Stimulated activated CD8-positive, alpha-beta memory T cell treated with anti-CD3 and anti-CD28 coated beads, Interleukin-4, amount 100 ng/mL, for 4 hours (primary cell): ENCODE measurements around the gene OR4D9.
"Not testable (repeated sequence)": the region's sequence is repeated elsewhere in the genome, so short reads cannot be mapped to it uniquely, and the experiment has no call there.

Experiments used
- DNase-seq, 2 donors: peaks; one replicate each; pipeline ENCODE4 v3.0.0-alpha.2; 2020; ENCODE audit warnings: low read depth in 2 of 2, low spot score in 1 of 2

The OR4D9 gene

DNA sequence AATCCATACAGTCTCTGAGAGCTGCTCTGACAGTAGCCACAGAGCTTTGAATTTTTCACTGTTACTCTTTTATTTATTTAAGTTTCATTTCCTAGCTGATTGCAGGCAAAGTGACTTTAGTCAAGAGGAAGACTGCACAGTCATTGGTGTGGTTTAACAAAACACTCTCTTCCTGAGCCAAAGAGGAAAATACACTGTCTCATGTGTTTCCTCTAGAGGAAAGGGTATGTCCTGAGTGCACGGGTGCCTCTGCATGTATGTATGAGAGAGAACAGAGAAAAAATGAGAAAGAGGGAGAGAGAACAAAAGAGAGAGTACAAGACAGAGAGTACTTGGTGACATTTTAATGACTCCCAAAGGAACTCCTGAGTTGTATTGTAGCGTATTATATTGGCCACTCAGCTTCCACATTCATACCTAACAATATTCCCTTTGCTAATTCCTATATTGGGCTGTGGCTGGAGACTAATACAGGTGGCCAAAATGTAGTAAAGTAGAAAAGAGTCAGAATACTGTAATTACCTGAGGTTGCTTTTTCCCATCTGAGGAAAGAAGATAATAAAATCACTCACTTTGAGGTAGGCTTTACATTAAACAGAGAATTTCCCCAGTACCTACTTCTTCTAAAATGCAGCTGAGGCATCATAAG lies at the start of gene OR4D9:
Gene OR4D9, plus strand, starts transcription at position 599 of the 649 bp plus-strand sequence. CDS start 3,374 bp downstream, outside the sequence.
- DNase-seq, result no peak

DNA sequence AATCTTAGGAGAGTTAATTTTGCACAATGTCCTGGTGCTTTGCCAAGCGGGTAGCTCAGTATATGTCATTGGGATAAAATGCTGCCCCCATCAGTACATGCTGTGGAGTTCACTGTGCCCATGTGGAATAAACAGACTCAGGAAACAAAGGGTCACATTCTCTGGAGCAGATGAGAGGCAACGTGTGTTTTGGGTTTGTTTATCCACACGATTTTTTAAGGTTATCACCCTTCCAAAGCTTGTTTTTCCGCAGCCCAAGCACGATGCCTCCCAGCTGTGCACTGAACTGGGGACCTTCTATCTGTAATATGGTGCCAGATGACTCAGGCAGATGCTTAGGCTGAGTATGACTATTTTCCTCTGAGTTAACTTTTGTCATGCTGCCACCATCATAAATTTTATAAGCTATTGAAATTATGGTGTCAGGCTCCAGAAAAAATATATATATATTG lies 48.1 kb upstream of the OR4D9 start:
- no peak for DNase-seq

DNA sequence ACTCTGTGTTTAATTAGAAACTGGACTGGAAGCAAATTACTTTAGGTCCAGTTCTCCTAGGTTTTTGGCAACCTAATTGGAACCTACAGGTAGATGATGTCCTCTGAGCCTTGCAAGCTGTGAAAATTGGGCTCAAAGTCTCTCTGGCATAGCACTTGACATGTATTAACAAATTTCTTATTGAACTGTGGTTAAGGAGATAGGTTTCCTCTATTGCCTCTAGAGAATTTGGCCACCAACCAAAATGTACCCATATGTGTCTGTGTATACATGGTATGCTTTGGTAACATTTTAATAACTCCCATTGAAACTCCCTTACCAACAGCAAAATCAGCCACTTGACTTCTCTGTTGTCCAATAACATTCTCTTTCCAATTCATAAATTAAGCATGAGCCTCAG lies 38.3 kb upstream of the OR4D9 start, which contains the start of gene OR4D10:
Gene OR4D10, plus strand, starts transcription at position 301 of the 400 bp plus-strand sequence. CDS start 4,115 bp downstream, outside the sequence.
- no peak for DNase-seq

DNA sequence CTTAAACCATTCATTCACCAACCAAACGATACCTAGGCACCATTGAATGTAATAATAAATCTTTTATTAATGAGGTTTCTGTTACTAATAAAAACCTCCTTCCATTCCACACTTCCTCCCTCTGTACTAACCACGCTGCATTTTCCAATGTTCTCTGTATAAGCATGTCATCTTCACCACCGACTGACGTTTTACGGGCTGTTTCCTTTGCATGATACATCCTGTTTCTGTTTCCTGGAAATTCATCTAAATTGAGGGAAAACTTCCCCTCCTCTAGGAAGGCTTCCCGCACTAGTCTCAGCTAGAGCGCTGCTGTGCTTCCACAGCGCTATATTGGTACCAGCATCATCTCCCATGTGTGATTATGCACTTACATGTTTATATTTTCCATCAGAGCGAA lies 36.2 kb upstream of the OR4D9 start:
- no peak for DNase-seq

DNA sequence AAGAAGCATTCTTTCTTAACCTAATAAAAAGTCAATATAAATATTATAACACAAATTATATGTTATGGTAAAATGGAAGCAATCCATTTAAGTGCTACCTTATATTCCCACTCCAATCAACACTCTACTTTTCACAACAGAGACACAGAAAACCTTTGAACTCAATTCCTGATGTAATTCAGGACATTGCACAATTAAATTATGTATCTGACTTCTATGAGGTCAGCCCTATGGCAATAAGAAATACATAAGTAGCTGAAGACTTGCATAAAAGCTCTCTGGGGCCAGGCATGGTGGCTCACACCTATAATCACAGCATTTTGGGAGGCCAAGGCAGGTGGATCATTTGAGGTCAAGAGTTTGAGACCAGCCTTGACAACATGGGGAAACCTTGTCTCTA lies 31.4 kb upstream of the OR4D9 start:
- DNase-seq, result no peak

DNA sequence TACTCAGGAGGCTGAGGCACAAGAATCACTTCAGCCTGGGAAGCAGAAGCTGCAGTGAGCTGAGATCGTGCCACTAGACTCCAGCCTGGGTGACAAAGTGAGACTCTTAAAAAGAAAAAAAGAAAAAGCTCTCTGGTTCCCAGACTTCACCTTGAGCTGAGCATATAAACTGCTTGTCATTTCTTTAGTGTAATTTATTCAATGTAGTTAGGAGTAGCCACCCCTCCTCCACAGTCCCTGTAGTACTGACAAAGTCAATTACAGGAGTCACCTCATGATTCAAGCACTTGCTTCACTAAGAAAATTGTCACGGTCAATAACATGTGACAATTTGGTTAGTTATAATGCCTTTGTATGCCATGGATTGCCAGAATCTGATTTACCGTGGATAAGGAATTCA lies 31.0 kb upstream of the OR4D9 start:
- DNase-seq, result no peak

DNA sequence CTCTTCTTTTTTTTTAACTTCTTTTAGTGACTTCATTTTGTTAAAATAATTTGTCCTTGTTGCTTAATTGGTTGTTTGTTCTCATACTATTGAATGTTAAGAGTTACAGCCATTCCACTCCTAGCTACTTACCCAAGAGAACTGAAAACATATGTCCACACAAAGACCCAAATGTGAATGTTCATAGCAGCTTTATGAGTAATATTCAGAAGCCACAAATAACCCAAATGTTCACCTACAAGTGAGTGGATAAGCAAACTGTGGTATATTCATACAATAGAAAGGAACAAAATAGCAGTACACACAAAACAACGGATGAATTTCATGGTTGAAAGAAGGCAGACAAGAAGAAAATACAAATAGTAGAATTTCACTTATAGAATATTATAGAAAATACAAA lies 9.4 kb upstream of the OR4D9 start:
- DNase-seq, result no peak

DNA sequence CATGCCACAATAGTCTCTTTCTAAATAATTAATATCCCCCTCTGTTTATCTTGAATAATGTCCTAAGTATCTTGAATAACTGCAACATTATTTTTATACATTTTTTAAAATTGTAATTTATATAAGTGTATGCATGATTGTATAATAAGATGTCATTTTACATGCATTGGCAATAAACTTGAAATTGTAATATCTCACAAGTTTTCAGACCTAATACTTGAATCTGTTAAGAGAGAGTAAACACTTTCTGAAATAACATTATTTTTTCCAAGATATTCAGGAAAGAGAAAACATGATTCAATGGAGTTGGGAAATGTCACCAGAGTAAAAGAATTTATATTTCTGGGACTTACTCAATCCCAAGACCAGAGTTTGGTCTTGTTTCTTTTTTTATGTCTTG lies 8.1 kb upstream of the OR4D9 start, which contains the start of gene OR4D11:
Gene OR4D11, plus strand, starts transcription at position 301 of the 400 bp plus-strand sequence. Its CDS starts 0 bp downstream, at position 301.
- no peak for DNase-seq

DNA sequence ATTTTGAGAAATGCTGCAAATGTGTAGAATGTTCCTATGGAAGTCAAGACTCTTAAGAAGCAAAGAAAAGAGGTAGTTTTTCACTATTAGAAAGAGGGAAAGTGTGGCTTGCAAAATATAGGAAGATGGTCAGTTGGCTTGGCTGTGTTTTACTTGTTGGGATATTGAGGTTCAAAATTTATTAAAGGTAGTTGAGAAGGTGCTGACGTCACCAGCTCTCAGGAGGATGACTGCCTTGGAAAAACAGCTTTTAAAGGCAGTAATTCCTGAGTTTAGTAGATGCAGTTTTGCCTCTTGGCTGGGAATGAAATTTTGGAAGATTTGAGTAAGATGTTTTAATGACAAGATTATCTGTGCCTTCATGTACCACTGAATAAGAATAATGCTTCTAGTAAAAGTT lies 336 bp downstream of the OR4D9 start:
- no peak for DNase-seq

DNA sequence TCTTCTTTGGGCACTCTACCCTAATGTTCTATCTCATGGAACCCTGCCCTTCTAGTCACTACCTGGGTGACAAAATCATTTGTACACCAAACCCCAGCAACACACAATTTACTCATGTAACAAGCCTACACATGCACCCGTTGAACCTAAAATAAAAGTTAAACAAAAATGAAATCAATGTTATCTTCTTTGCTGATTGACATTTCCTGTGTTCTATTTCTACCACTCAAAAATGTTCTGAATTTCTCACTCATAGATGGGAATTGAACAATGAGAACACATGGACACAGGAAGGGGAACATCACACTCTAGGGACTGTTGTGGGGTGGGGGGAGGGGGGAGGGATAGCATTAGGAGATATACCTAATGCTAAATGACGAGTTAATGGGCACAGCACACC lies 8.8 kb downstream of the OR4D9 start:
- not testable (repeated sequence) for DNase-seq

DNA sequence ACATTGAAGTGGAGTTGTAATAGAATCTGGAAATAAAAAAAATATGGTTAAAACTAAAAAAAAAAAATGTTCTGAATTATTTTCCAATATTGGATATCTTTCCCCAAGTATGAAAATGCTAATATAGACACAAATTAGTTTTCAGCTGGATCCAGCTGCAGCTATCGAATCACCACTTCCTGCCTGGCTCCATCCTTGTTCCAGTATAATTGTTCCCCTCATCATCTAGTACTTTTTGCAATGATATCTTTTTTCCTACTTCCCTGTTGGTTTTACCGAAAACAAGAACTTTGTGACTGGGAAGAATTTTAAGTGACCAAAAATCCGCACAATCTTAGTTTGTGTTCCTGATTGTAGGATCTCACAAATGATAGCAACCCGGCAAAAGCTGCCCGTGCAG lies 9.4 kb downstream of the OR4D9 start:
- DNase-seq, result no peak

DNA sequence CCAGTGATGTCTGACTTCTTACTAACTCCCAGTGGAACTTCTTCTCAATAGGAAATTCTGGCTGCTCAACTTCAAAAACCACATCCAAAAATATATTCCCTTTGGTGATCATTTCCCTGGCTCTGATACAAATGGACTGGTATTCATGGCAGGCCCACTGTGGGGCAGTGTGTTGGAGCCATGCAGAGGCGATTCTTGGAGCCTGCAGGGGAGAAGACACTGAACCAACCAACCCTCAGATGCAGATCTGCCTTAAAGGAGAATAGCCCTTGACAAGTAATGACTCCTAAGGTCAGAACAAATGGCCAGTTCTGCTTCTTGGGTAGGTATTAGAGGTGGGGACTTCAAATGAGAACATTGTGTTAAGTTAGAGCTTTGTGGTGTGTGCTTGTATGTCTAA lies 12.2 kb downstream of the OR4D9 start:
- DNase-seq, result no peak

DNA sequence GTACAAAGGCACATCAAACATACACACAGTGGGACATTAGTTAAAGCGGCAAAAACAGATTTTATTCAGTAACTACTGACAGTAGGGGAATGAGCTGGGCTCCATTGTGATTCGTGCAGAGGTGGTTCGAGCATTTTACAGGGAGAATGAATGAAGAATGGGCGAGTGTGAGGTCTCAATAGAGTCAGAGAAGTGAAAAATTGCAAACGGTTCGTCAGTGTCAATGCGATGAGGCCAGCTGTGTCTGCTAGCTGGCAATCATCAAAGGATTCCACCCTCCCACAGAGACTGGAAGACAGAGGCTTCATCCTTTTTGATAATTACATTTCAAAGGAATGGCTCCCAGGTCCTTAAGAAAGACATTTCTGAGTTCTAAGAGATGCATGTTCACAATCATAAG lies 17.4 kb downstream of the OR4D9 start:
- DNase-seq, result no peak

DNA sequence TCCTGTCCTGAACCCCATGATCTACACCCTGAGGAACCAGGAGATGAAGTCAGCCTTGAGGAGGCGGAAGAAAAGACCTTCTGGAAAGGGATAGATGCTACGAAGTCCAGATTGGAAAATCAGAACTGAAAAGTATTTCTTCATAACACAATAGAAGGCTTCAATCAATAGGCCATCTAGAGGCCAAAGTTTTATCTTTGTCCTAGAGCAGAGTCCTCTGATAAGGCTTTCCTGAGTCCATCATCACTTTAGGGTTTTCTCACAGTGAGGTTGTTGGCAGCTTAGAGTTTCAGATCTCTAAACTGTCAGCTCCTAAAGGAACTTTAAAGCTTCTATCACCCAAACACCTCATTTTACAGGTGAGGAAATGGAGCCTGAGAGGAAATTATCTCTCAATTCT lies 21.3 kb downstream of the OR4D9 start:
- no peak for DNase-seq

DNA sequence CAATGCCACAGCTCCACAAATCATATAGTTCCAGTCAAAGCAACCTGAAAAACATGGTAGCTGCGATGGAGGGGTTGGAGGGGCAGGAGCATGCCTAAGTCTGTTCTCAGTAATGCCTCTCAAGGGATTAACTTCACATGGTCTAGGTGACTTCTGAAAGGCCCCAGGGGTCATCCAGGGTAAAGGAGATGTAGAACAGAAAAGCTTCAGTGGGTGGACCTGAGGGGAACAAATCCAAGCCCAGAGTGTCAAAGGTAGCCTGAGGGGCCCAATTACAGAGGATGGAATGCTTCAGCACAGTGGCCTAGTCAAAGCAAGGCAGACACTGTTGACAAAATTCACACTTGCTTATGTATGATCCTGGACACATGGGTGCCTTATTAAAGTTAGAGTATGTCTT lies 23.3 kb downstream of the OR4D9 start:
- no peak for DNase-seq

DNA sequence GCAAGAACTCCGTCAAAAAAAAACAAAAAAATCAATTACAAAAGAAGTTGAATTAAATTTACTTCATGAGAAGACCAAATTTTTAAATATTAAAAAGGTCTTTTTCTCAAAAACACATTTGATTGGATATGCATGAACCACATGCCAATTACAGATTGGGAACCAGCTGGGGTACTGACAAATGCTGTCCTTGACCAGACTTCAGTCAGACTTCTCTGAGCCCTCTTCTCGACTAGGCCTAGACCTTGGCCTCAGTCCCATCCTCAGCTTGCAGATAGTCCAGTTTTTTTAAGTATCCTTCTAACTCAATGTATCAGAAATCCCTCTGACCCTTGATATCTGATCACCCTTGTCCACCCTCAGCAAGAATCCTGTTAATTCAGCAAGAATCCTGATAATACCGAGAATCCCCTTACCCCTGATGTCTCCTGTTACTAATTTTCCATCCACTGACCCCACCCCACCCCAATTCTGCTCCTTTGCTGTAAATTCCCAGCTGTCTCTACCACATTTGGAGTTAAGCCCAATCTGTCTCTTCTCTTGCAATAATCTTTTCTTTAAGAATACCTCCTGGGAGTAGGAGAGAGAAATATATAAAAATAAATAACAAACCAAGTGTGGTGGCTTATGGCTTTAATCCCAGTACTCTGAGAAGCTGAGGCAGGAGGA lies 30.9 kb downstream of the OR4D9 start:
- no peak for DNase-seq

DNA sequence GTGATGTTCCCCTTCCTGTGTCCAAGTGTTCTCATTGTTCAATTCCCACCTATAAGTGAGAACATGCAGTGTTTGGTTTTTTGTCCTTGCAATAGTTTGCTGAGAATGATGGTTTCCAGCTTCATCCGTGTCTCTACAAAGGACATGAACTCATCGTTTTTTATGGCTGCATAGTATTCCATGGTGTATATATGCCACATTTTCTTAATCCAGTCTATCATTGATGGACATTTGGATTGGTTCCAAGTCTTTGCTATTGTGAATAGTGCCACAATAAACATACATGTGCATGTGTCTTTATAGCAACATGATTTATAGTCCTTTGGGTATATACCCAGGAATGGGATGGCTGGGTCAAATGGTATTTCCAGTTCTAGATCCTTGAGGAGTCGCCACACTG lies 32.4 kb downstream of the OR4D9 start:
- not testable (repeated sequence) for DNase-seq

DNA sequence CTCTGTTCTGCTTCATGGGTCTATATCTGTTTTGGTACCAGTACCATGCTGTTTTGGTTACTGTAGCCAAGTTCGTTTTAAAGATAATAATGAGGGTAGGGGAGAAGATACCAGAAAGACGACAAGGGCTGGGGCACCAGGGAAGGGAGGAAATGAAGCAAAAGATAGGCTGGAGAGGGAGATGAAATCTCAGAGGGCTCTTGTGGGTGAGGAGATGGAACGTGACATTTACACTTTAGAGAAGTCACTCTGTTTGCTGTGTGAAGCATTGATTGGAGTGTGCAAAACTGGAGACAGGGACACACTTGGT lies 33.5 kb downstream of the OR4D9 start:
- no peak for DNase-seq

DNA sequence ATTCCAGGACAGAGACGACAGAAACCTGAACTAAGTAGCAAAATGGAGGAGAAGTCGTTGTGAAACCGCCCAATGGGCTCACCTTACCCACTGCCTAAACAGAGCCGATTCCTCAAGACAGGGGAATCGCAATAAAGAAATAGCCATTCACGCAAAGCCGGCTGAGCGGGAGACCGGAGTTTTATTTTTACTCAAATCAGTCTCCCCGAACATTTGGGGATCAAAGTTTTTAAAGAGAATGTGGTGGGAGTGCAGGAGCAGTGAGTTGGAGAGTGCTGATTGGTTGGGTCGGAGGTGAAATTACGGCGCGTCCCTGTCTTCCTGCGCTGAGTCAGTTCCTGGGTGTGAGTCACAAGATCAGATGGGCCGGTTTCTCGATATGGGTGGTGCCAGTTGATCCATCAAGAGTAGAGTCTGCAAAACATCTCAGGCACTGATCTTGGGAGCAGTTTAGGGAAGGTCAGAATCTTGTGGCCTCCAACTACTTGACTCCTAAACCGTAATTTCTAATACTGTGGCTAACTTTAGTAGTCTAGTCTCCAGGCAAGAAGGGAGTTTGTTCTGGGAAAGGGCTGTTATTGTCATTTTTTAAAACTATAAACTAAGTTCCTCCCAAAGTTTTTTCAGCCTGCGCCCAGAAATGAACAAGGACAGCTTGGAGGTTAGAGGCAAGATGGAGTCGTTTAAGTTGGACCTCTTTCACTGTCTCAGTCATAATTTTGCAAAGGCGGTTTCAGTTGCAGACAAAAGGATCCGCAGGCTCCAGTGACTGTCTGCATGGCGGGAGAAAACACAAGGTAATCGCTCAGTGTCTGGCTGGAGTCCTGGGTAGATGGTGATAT lies 34.1 kb downstream of the OR4D9 start:
- no peak for DNase-seq

DNA sequence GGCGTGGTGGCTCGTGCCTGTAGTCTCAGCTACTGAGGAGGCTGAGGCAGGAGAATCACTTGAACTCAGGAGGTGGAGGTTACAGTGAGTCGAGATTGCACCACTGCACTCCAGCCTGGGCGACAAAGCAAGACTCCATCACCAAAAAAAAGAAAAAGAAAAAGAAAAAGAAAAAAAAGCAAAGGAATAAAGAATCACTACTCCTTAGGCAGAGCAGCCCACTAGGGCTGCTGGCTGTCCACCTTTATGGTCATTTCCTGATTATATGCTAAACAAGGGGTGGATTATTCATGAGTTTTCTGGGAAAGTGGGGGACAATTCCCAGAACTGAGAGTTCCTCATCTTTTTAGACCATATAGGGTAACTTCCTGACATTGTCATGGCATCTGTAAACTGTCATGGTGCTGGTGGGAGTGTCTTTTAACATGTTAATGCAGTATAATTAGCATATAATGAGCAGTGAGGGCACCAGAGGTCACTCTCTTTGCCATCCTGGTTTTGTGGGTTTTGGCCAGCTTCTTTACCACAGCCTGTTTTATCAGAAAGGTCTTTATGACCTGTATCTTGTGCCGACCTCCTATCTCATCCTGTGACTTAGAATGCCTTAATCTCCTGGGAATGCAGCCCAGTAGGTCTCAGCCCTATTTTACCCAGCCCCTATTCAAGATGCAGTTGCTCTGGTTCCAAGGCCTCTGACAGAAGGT lies 36.4 kb downstream of the OR4D9 start:
- not testable (repeated sequence) for DNase-seq

DNA sequence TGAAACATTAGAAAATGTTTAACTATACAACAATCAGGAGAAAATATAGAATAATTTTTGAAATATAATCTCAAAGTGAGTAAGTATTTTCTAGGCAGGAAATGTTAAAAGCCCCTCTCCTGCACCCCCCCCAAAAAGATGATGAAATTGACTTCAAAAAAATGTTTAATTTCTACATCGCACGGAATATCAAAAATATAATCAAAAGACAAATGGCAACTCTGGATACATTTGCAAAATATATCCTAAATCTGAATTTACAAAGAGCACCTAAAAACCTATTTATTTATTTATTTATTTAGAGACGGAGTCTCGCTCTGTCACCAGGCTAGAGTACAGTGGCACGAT lies 36.9 kb downstream of the OR4D9 start:
- no peak for DNase-seq
